GM12892 (cell line): Measurements from ENCODE around the gene ADAMTS8.

Experiments used
- POLR2A ChIP-seq: IDR thresholded peaks from 2 replicates; pipeline ENCODE4 v1.6.1; 2011; ENCODE audit warnings: low read depth, low read length, control low read depth
- POLR2AphosphoS5 ChIP-seq: IDR thresholded peaks from 2 replicates; pipeline ENCODE4 v1.6.1; 2011; ENCODE audit warnings: low read depth, low read length, control low read depth
- TAF1 ChIP-seq: IDR thresholded peaks from 2 replicates; pipeline ENCODE4 v1.6.1; 2011; ENCODE audit warnings: low read depth, mild to moderate bottlenecking, control low read depth, low read length, borderline replicate concordance

DNA sequence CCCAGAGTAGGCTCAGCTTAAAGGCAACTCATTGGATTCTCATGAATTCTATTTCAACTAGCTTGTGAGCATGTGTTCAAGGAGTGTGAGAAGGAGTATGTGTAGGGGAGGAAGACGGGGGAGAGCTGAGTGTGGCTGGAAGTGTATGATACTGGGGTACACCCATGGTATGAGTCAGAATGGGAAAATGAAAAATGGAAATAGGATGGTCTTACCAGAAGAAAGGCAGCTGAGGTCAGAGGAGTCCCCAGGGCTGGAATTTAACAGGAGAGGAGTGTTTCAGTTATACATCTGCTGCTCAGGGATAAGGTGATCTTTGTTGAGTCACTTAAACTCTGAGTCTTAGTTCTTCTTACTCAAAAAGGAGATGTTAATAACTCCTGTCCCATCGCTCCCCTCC lies 13.3 kb upstream of the ADAMTS8 start:
- TF ChIP-seq POLR2AphosphoS5 (no peak), POLR2A (no peak), TAF1 (no peak)
